ENCODE data around the gene LGR4.
"Not testable (repeated sequence)": the region's sequence is repeated elsewhere in the genome, so short reads cannot be mapped to it uniquely, and the experiment has no call there.

The LGR4 gene

GRCh38 chr11:27372164-27372563 is 100.4 kb downstream of the LGR4 start:
- DNase-seq, result no peak

GRCh38 chr11:27371489-27371888 is 101.1 kb downstream of the LGR4 start:
- DNase-seq, result no peak

DNA sequence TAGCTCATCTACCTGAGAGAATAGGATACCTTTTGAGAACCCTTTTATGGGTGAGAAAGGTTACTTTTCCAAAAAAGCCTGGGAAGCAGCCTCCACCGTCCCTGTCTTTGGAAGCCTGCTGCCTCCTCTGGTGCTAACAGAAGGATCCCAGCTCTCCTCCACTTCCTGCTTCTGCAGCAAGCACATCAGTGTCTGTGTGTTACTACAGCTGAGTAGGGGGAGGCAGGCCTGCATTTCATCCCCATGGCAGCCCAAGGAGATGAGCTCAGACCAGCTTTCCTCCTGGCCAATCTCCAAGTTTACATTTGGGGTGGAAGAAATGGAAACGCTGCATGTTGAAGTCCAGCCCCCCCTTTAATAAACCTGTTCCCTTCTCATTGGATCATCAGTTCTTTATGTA is 102.2 kb downstream of the LGR4 start:
- no peak for DNase-seq

DNA sequence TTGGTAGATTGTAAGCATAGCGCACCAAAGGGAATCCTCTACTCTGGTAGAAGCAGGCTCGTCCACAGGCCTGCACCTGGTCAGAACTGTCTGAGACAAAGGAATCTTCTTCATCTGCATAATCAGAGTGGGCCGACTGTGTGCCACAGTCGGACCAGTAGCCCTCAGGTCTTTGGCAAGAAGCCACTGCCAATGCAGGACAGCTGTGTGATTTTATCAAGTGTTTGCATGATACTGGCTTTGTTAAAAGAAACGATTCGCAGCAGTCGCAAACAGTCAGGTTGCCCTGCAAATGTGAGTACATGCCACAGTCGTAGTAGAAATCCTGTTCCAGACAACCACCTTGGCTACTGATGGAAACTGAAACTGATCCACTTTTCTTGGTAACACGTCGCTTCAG is 104.7 kb downstream of the LGR4 start:
- DNase-seq, result no peak

- DNase-seq, result no peak
Observed at GRCh38 chr11:27363576-27364117, 108.9 kb downstream of the LGR4 start.

- DNase-seq, result peak; percentile 90
Observed at GRCh38 chr11:27362749-27363575, 109.6 kb downstream of the LGR4 start, which contains the start of gene CCDC34. Gene CCDC34, minus strand, starts transcription at chr11:27363215. Its CDS starts 21 bp downstream, at chr11:27363194.

- DNase-seq, result no peak
Observed at GRCh38 chr11:27361649-27362431, 110.8 kb downstream of the LGR4 start.

DNA sequence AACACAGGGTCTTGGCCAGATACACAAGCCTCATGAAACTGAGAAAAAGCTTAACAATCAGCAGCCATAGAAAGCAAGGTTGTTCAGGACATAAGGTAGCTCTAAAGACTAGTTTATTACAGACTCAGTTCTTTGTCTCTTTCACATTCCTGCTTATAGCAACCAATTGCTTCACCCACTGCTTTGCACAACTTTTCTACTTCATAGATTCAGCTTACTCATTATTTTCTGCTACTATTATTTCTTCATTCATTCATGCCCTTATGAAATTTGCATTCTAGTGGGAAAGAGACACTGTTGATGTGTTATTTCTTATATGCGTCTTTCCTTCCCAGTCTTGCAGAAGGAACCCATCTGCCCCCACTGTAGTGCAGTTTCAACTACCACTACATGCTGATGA is 114.3 kb downstream of the LGR4 start:
- DNase-seq, result no peak

GRCh38 chr11:27357250-27357649 is 115.3 kb downstream of the LGR4 start:
- no peak for DNase-seq

GRCh38 chr11:27356624-27357222 is 115.9 kb downstream of the LGR4 start:
- DNase-seq, result no peak

- no peak for DNase-seq
Observed at GRCh38 chr11:27355575-27356104, 117.0 kb downstream of the LGR4 start.

DNA sequence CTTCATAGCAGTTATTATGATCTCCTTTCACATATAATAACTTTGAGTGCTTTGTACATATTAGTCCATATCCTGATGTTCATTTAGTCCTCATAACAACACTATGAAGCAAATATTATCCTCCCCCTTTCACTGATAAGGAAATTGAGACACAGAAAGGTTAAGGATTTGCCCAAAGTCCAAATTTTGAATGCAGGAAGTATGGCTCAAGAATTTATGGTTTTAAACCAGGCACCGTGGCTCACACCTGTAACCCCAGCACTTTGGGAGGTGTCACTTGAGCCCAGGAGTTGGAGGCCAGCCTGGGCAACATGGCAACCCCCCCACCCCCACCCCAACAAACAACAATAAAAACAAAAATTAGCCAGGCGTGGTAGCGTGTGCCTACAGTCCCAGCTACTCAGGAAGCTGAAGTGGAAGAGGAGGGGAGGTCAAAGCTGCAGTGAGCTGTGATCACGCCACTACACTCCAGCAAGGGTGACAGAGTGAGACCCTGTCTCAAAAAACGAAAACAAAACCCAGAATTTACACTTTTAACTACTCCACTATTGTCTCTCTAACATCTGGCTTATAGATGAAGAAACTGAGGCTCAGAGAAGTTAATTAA is 118.1 kb downstream of the LGR4 start:
- DNase-seq, result no peak

DNA sequence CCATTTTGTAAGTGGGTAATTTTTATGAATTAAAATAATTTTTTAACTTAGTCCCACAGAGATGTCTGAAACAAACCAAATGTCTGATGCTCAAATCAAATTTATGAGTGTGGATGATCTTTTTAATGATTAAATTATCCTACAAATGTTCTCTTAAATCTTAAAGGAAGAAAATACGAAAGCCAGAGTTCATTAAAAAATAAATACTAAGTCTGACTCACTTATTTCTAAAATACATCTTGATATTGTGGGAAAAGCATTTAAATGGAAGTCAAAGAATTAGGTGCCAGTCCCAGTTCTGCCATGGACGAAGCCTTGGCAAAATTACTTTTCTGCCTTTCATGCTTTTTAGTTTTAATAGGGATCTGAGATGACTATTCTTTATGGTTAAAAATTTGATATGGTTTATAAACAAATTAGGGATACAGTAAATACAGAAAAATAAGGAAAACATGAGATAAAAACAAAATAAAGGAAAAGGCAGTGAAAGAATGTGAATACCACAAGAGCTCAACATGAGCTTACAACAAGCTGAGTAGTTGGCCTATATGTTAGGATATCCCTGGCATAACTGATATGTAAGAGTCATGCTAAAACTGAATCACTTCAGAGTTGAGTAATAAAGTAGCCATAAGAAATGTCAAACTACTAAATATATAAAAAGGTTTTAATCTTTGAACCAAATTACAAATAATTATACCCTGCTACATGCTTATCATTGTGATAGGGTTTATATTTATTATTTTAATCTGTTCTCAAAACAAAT is 118.8 kb downstream of the LGR4 start:
- DNase-seq, result no peak

DNA sequence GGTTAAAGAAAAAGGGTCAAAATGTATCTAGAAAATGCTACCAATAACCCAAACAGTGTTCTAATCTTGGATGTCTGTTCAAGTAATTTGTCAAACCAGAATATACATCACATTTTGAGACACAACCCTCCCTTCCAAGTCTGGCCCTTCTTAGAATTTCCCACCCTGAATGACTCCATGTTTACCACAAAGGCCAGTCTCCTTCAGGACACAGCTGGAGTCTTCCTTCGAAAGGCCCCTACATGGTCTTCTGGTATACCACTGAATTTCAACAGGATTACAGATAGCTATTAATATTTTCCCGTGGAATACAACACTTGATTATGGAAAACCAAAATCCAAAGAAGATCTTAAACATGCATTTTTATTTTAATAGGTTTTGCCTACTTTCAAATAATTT is 119.8 kb downstream of the LGR4 start:
- DNase-seq, result no peak

DNA sequence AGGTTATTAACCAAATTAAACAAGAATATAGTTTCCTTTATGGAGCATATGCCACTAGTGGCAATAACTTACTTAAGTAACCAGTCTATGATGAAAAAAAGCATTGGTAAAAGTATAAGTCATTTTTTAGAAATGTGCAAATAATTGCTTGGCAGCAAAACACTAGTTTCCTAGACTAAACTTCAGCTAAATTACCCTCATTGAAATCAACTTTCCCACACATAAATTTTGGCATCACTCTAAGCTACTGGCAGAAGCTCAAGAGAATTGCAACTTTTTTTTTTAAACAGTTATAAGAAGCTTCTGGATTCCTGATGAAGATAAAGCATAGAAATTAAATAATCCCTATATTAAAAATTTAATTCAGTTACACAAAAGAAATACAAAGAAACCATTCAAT is 122.1 kb downstream of the LGR4 start:
- DNase-seq, result no peak

DNA sequence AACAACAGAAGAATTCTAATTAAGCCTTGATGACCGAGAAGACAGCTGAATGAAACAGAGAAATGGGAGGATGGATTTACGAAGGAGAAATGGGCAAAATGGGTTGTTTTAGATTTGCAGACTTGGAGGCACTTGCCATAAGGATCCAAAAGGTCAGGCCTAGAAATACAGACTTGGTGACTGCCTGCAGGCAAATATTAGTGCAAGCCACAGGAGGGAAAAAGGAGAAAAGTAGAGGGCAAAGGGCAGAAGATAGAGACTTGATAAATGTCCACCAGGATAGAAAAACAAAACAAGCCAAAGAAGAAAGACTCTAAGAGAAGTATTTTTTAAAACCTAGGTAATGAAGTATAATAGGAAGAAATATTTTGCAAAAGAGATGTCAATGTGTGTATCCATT is 122.7 kb downstream of the LGR4 start:
- no peak for DNase-seq

DNA sequence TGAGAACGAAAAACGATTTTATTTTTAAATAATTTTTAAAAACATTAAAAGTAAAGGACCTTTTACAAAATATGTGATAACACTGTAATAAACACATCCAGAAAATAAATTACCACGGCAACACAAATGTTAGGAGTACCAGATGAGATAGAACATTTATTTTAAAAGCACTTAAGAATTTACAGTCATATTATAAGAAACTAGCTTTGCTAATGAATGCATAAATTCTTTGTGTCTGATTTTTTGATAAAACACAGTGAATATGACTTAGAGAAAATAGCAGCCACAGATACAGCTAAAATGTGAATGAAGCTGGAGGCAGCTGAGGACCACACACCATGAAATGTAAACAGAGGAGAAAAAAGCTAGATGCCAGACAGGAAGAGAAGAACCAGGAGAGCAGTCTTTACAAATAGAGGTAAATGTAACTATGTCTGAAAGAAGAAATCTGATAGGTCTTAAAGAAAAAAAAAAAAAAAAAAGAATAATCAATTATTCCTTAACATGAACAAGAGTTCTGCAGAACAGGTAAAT is 124.2 kb downstream of the LGR4 start:
- no peak for DNase-seq

GRCh38 chr11:27347359-27348339 is 124.9 kb downstream of the LGR4 start:
- DNase-seq, result no peak

- no peak for DNase-seq
Observed at GRCh38 chr11:27339941-27340340, 132.6 kb downstream of the LGR4 start.

DNA sequence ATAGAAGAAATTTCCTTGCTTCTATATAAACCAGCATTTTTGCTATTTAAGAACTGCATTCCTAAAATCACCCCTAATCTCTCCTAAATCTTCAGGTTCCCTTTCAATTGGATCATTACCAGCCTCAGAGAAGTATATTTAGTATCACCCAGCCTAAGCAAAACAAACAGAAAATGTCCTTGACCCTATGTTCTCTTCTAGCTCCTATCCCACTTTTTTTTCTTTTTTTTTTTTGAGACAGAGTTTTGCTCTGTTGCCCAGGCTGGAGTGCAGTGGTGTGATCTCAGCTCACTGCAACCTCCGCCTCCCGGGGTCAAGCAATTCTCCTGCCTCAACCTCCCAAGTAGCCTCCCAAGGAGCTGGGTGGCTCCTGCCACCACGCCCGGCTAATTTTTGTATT is 137.8 kb downstream of the LGR4 start:
- not testable (repeated sequence) for DNase-seq
